ENCODE data around the gene BCAS1.

- TF ChIP-seq EZH2 (optimal IDR thresholded peaks at IDR 0.05; ENCODE audit: low read depth, low read length) = no peak
- TF ChIP-seq, protein P1, sequence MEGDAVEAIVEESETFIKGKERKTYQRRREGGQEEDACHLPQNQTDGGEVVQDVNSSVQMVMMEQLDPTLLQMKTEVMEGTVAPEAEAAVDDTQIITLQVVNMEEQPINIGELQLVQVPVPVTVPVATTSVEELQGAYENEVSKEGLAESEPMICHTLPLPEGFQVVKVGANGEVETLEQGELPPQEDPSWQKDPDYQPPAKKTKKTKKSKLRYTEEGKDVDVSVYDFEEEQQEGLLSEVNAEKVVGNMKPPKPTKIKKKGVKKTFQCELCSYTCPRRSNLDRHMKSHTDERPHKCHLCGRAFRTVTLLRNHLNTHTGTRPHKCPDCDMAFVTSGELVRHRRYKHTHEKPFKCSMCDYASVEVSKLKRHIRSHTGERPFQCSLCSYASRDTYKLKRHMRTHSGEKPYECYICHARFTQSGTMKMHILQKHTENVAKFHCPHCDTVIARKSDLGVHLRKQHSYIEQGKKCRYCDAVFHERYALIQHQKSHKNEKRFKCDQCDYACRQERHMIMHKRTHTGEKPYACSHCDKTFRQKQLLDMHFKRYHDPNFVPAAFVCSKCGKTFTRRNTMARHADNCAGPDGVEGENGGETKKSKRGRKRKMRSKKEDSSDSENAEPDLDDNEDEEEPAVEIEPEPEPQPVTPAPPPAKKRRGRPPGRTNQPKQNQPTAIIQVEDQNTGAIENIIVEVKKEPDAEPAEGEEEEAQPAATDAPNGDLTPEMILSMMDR (IDR thresholded peaks at IDR 0.05; ENCODE audit: low read length) = no peak
Measured at GRCh38 chr20:54084193-54084592, 13.8 kb upstream of the BCAS1 start.
